SU-DHL-6 (cell line): Measurements from ENCODE around the gene NOP53.
"Not testable (repeated sequence)": the region's sequence is repeated elsewhere in the genome, so short reads cannot be mapped to it uniquely, and the experiment has no call there.

Source experiments
- H2AFZ ChIP-seq: fragments of 200-600 bp; sonication (generic); 2 replicates; pipeline ENCODE4 v1.6.1; 2014; ENCODE audit warnings: low read depth, mild to moderate bottlenecking, moderate library complexity, mixed read lengths, antibody characterized with exemption, low read length; ENCODE audit not compliant: severe bottlenecking
- H3F3A ChIP-seq: fragments of 200-600 bp; shearing (Covaris generic); 2 replicates; pipeline ENCODE4 v1.6.0; 2016; ENCODE audit warnings: antibody characterized with exemption, mild to moderate bottlenecking; ENCODE audit not compliant: insufficient read depth
- H3K27ac ChIP-seq: fragments of 200-600 bp; sonication (generic); 2 replicates; pipeline ENCODE4 v1.5.1; 2016; ENCODE audit warnings: low read depth, mild to moderate bottlenecking, low read length, moderate library complexity, mixed read lengths
- H3K27me3 ChIP-seq: fragments of 200-600 bp; sonication (generic), shearing (Covaris generic); 2 replicates; pipeline ENCODE4 v1.6.0; 2014; ENCODE audit warnings: mild to moderate bottlenecking, low read length
- H3K36me3 ChIP-seq: fragments of 200-600 bp; sonication (generic); 2 replicates; pipeline ENCODE4 v1.6.1; 2014; ENCODE audit warnings: mild to moderate bottlenecking, low read length, mixed read lengths
- H3K4me2 ChIP-seq: fragments of 300-600, 200-600 bp; shearing (Covaris generic), sonication (generic); 2 replicates; pipeline ENCODE4 v1.6.0; 2014; ENCODE audit warnings: low read length, low read depth, mild to moderate bottlenecking; ENCODE audit not compliant: poor library complexity, severe bottlenecking
- H3K4me3 ChIP-seq: fragments of 200-600 bp; sonication (generic); 2 replicates; pipeline ENCODE4 v1.5.1; 2014; ENCODE audit warnings: antibody characterized with exemption, low read length, mild to moderate bottlenecking, mixed read lengths; ENCODE audit not compliant: insufficient read depth, poor library complexity, severe bottlenecking
- H3K79me2 ChIP-seq: fragments of 200-600 bp; sonication (generic); 2 replicates; pipeline ENCODE4 v1.6.1; 2014; ENCODE audit warnings: mild to moderate bottlenecking, low read length, moderate library complexity; ENCODE audit not compliant: insufficient read depth
- H3K9ac ChIP-seq: fragments of 200-600 bp; sonication (generic); 2 replicates; pipeline ENCODE4 v1.7.0; 2014; ENCODE audit warnings: mild to moderate bottlenecking, low read length
- H3K9me2 ChIP-seq: fragments of 200-600 bp; sonication (generic); replicated peaks from 2 replicates; pipeline ENCODE4 v1.6.1; 2014; ENCODE audit warnings: low read length; ENCODE audit not compliant: insufficient read depth
- H3K9me3 ChIP-seq: fragments of 200-600 bp; sonication (generic); 2 replicates; pipeline ENCODE4 v1.6.1; 2014; ENCODE audit warnings: low read length, mixed read lengths; ENCODE audit not compliant: insufficient read depth
- H4K20me1 ChIP-seq: fragments of 200-600 bp; sonication (generic); 2 replicates; pipeline ENCODE4 v1.6.1; 2014; ENCODE audit warnings: low read depth, mild to moderate bottlenecking, antibody characterized with exemption, low read length, moderate library complexity, mixed read lengths
- CTCF ChIP-seq: fragments of 200-600 bp; sonication (generic); IDR thresholded peaks from one replicate; pipeline ENCODE4 v1.5.1; 2017; ENCODE audit warnings: antibody characterized with exemption, mild to moderate bottlenecking, low read length, moderate library complexity; ENCODE audit not compliant: insufficient read depth, poor library complexity, severe bottlenecking
- EZH2phosphoT487 ChIP-seq: fragments of 200-600 bp; sonication (generic), shearing (Covaris generic); conservative IDR thresholded peaks from 2 replicates; pipeline ENCODE4 v1.6.1; 2018; ENCODE audit warnings: mild to moderate bottlenecking, antibody characterized with exemption, low read length, moderate library complexity, mixed read lengths

Gene NOP53

GRCh38 chr19:47780215-47780551 is 34.8 kb downstream of the NOP53 start:
- no peaks in the 10 kb centered on the region for H3K79me2 ChIP-seq
- no peaks in the 10 kb centered on the region for H3K27me3 ChIP-seq
- H3K9me3 ChIP-seq = no peaks in the 10 kb centered on the region
- H3K27ac ChIP-seq = no peak overlapping the region
- no peaks in the 10 kb centered on the region for H3K36me3 ChIP-seq
- H2AFZ ChIP-seq = no peak overlapping the region
- TF ChIP-seq CTCF (no peak), EZH2phosphoT487 (no peak)
- no peaks in the 10 kb centered on the region for H3K9me2 ChIP-seq
- no peaks in the 10 kb centered on the region for H4K20me1 ChIP-seq
- no peak overlapping the region for H3K4me2 ChIP-seq
- H3K9ac ChIP-seq = no peak overlapping the region
- H3F3A ChIP-seq = no peaks in the 10 kb centered on the region
- H3K4me3 ChIP-seq = no peak overlapping the region

GRCh38 chr19:47781590-47782262 is 36.4 kb downstream of the NOP53 start:
- no peaks in the 10 kb centered on the region for H3K79me2 ChIP-seq
- H2AFZ ChIP-seq = no peak overlapping the region
- H3K36me3 ChIP-seq = no peaks in the 10 kb centered on the region
- H3K4me2 ChIP-seq = no peak overlapping the region
- no peaks in the 10 kb centered on the region for H3K27me3 ChIP-seq
- H4K20me1 ChIP-seq = no peaks in the 10 kb centered on the region
- H3K27ac ChIP-seq = no peak overlapping the region
- H3K9ac ChIP-seq = no peak overlapping the region
- H3K4me3 ChIP-seq = no peak overlapping the region
- TF ChIP-seq EZH2phosphoT487 = no peak
- no peak for TF ChIP-seq CTCF
- H3F3A ChIP-seq = no peaks in the 10 kb centered on the region
- no peaks in the 10 kb centered on the region for H3K9me3 ChIP-seq
- no peaks in the 10 kb centered on the region for H3K9me2 ChIP-seq

- Histone ChIP-seq H3K4me2 (no peak overlapping the region), H3K4me3 (no peak overlapping the region), H3K27me3 (no peaks in the 10 kb centered on the region), H3F3A (no peaks in the 10 kb centered on the region), H3K27ac (no peak overlapping the region), H3K9ac (no peak overlapping the region), H2AFZ (no peak overlapping the region), H3K9me2 (no peaks in the 10 kb centered on the region), H4K20me1 (no peaks in the 10 kb centered on the region), H3K79me2 (no peaks in the 10 kb centered on the region), H3K36me3 (no peaks in the 10 kb centered on the region), H3K9me3 (no peaks in the 10 kb centered on the region)
- TF ChIP-seq EZH2phosphoT487 (no peak), CTCF (no peak)
Observed at GRCh38 chr19:47786566-47786965, 41.2 kb downstream of the NOP53 start.

GRCh38 chr19:47787307-47787706 is 42.0 kb downstream of the NOP53 start:
- H4K20me1 ChIP-seq, H3K27me3 ChIP-seq, H3F3A ChIP-seq, H2AFZ ChIP-seq, H3K36me3 ChIP-seq, H3K4me2 ChIP-seq, H3K4me3 ChIP-seq, H3K9ac ChIP-seq, H3K27ac ChIP-seq, H3K9me2 ChIP-seq, H3K79me2 ChIP-seq, H3K9me3 ChIP-seq: not testable (repeated sequence)

- H3K9me2 ChIP-seq, H4K20me1 ChIP-seq, H3K9ac ChIP-seq, H3F3A ChIP-seq, H3K27ac ChIP-seq, H3K36me3 ChIP-seq, H3K4me3 ChIP-seq, H3K27me3 ChIP-seq, H3K4me2 ChIP-seq, H2AFZ ChIP-seq, H3K79me2 ChIP-seq, H3K9me3 ChIP-seq: not testable (repeated sequence)
Observed at GRCh38 chr19:47789811-47790210, 44.5 kb downstream of the NOP53 start.
